Stimulated activated CD4-positive, alpha-beta T cell treated with anti-CD3 and anti-CD28 coated beads, Interleukin-4, amount 100 ng/mL, for 24 hours (primary cell): ENCODE results near the gene SLAIN2.
"Not testable (repeated sequence)": the region's sequence is repeated elsewhere in the genome, so short reads cannot be mapped to it uniquely, and the experiment has no call there.

ENCODE experiments used
- DNase-seq: peaks from one replicate; pipeline ENCODE4 v3.0.0-alpha.2; 2020

Gene SLAIN2

DNA sequence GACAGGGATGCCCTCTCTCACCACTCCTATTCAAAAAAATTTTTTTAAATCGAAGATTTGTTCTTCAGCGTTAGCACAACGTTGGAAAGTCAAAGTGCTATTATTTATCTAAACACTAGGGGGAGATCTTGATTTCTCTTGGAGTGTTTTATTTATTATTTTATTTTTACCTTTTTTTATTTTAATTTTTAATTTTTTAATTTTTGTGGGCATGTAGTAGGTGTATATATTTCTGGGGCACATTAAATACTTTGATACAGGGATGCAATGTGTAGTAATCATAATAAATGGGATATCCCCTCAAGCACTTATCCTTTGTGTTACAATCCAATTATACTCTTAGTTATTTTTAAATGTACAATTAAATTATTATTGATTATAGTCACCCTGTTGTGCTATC is 104.4 kb downstream of the SLAIN2 start:
- DNase-seq: no peak

DNA sequence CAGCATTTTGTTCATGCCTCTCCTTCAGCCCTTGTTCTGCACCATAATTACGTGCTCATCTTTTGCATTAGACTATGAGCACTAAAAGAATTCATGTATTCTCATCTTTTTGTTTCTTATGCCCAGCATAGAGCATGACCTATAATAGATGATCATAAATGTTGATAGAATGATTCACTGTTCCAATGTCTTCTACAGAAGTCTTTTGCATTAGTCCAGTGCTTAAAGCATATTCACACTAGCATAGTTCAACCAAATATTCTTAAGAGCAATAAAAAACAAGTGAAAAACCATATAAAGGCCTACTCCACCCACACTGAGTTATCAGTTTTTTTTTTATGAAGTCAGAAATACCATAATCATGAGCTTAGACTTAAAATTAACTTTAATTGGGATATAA is 105.3 kb downstream of the SLAIN2 start:
- no peak for DNase-seq

DNA sequence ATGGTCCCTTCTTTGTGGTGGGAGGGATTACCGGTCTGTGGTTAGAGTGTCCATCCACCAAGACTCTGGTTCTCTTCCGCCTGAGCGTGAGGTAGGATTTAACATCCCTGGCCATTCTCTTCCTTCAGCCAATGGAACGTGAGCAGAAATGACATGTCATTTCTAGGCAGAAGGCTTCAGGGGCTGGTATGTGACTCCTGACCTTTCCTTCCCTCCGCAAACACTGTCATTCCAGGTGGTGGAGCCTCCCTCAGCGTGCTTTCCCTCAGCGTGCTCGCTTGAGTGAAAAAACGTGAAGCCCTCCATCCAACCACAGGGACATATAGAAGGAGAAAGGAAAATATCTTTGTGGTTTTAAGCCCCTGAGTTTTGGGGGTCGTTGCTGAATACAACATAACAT is 107.8 kb downstream of the SLAIN2 start:
- no peak for DNase-seq

DNA sequence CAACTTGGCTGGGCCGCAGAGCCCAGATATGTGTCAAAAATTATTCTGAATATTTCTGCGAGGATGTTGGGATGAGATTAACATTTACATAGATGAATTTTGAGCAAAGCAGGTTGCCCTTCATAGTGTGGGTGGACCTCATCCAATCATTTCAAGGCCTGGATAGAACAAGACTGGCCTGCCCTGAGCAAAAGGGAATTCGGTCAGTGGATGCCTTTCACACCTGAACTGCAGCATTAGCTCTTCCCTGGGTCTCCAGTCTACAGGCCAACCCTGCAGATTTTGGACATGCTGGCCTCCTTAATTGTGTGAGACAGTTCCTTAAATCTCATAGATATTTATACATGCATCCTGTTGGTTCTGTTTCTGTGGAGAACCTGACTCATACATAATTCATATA is 109.4 kb downstream of the SLAIN2 start:
- no peak for DNase-seq

DNA sequence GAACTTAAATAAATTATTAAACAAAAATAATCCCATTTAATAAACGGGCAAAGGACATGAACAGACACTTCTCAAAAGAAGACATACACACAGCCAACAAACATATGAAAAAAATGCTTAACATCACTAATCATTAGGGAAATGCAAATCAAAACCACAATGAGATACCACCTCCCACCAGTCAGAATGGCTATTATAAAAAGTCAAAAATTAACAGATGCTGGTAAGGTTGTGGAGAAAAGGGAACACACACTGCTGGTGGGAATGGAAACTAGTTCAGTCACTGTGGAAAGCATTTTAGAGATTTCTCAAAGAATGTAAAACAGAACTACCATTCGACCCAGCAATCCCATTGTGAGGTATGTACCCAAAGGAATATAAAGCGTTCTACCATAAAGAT is 110.3 kb downstream of the SLAIN2 start:
- DNase-seq: not testable (repeated sequence)

DNA sequence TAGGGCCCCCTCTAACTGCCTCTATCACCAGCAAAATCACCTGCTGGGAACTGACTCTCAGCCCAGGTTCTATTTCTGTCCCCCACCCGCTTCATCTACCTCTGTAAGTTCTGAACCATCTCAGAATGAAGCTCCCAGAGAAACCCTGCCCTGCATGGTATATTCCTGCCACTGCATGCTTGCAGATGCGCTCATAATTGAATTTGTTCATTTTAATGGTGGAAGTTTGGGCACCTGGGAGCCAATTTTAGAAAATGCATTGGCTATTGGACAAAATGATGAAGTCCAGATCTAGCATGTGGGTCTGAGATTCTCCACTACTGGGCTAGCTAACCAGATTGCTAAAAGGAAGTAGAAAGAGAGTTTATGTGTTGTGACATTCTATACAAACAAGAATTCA is 113.3 kb downstream of the SLAIN2 start:
- no peak for DNase-seq

DNA sequence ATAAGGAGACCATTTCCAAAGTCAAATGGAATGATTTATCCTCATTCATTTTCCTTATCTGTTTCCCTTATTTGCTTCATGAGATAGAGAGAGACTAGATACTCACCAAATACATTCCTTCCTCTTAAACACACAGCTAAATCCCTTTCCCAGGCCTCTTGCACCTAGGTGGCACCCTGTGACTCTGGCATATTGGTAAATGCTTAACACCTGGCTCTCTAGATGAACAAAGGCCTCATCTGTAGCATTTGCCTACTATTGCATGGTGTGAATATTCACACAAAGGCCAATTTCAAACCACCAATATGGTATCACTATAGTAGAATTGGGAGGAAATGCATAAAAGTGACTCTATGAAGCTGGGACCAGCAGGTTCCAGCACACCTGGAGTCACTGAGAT is 119.7 kb downstream of the SLAIN2 start:
- DNase-seq: no peak

DNA sequence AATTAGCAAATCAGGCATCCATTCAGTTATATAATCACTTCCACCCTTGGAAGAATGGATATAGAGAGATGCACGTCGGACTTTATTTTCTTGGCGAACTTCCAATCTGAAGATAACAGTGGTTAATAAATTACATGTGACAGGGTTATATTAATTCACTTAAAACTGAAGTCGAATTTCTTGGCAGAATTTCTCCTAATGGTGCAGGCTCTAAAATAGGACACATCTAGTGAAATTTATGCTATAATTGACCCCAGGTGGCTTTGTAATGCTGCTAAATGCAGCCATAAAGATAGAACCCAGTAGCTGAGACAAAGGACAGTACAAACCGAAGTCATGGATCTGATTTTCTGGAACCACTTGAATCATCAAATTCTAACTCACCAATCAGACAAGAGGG is 121.0 kb downstream of the SLAIN2 start:
- no peak for DNase-seq

DNA sequence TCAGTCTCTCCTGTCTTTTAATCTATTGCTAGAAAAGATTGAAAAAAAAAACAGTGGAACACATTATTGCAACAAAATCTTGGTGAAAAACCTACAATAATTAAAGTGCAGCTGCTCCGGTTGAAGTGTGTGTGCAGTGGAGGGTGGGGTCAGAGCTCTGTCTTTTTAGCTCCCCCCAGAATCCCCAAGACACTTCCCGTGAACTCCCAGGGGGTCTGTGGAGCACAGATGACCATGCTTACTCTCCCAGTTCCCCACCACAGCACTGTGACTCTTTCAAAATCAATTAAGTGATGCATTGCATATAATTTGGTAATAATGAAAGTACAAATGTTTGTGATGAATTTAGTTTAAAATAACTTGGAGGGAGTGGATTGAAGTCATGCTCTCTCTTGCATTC is 126.1 kb downstream of the SLAIN2 start:
- no peak for DNase-seq

DNA sequence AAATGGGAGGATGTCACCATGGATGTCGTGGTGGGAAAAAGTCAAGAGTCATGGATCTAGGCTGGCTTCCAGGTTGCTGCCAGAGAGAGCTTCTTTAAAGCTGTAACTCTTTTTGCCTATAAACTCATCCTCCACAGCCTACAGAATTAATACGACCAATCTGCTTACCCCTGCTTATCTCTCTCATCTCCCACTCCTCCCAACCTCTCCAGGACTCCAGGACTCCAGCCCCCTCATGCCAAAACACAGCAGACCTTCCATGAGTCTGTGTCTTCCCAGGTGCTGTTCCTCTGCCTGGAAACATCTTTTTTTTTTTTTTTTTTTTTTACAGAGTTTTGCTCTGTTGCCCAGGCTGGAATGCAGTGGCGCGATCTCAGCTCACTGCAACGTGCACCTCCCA is 126.6 kb downstream of the SLAIN2 start:
- no peak for DNase-seq

DNA sequence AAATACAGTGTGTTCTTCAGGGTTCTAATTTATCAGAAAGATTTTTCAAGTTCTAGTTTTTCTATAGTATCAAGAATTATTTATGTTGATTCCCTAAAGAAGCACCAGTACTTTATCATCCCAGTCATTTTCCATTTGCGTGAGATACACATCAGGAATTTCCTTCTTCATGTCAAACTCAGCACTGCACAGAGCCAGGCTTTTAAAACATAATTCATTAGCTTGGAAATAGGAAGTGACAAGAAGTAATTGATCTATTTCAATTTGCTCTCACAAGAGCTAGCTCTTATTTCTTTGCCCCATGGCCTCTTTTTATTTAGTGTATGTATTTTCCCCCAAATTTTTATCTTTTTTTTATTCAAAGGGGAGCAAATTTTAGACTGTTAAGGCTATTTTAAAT is 128.8 kb downstream of the SLAIN2 start:
- DNase-seq: no peak

DNA sequence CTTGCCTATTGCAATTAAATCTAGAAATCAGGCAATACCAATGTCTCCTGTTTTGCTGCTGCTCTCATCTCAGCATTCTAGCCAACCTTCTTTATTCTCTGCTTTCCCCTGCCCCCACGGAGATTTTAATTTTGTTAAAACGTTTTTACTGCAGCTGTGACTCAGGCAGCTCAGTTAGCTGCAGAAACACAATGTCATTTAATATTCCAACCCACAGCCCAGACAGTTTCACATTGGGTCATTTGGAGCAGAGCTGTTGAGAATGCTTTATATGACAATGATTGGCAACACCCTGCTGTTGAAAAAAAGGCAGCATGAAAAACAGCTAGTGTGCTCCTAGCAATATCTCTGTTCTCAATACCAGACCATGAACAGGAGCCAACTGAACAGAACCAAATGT is 129.2 kb downstream of the SLAIN2 start:
- DNase-seq: no peak

DNA sequence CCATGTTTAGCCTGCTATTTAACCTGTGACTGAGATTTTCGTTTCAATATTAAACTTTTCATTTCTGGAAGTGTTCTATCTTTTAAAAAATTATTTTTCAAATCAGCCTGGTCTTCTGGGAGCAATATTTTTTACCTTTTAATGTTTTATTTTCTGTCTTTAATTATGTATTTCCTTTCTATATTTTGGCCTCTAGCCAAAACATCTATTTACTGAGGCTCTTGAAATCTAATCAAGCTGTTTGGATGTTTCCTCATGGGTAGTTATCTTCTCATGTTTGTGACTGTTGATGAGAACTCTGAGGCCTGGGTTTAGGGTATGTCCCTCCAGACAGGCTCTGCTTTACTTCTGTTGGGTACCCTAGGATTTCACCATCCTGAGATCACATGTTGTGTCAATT is 131.5 kb downstream of the SLAIN2 start:
- DNase-seq: no peak

DNA sequence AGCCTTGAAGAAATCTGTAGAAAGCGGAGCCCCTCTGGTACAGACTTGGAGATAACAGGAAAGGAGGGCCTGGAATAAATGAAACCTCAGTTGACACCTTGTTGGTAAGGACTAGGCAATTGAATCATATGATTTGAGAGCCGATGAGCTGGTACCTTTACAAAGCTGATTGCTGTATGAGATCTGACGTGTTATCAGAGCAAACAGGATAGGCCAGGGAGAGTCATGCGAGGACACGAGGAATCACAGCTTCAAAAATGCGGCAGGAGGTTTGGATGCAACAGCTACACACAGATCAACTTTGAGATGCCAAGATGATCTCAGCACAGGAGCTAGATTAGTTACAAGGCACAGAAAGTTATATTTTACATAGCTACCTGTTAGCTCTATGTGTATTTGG is 134.4 kb downstream of the SLAIN2 start:
- DNase-seq: no peak
